Measurements from ENCODE around the gene RPTOR. TPM values are rescaled to one million over a fixed set of nuclear protein-coding genes. Genes with fewer than 3 reads are reported as not detected.

RPTOR gene
- total RNA-seq, 2 donors from 2014 or later: 62.0 to 228 TPM

DNA sequence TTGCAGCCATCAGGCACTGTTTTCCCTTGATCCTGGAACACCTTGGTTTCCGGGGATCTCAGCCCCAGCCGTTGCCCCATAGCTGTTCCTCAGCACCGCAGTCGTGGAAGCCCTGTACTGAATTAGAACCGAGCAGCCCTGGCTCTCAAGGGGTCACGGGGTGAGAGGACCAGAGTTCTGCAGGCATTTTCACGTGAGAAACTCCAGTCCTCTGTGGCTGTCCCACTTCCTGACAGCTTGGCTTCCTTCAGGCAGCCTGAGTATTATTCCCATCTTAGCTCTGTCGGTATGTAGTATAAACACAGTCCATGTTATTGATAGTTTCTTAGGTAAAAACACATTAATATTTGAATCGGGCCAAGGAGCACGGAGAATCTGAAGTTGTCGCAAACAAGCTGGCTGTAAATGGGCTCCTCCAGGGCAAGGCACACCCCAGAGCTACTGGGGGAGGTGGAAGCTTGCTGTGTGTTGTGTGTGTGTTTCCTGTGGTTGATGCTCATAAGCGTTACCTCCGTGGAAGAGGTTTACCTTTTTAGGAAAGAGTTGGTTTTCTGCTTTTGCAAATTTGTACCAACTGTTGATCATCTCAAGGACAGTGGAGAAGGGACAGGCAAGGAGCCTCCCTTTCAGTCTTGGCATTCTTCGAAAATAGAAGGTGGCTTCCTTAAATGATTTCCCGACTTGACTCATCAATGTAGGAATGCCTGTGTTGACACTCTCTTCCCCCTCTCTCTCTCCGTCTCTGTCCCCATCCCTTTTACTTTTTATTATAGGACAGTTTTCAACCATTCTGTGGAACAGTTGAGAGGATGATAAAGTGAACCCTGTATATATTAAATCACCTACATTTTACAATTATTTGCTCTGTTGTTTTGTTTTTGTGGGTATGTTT lies 238.1 kb downstream of the RPTOR start:
- H3K4me1 Mint-ChIP-seq: peaks cover 49% of the 10 kb centered on the region
- H3K27ac Mint-ChIP-seq: peak overlapping the region; percentile 86
- peak overlapping the region; percentile 73 for H3K4me3 Mint-ChIP-seq
- no peaks in the 10 kb centered on the region for H3K27me3 Mint-ChIP-seq
- H3K9me3 Mint-ChIP-seq: peaks cover 4% of the 10 kb centered on the region
- peaks cover 21% of the 10 kb centered on the region for H3K36me3 Mint-ChIP-seq (ENCODE audit: low read depth)
- peak; percentile 67 for ATAC-seq (replicated peaks)

DNA sequence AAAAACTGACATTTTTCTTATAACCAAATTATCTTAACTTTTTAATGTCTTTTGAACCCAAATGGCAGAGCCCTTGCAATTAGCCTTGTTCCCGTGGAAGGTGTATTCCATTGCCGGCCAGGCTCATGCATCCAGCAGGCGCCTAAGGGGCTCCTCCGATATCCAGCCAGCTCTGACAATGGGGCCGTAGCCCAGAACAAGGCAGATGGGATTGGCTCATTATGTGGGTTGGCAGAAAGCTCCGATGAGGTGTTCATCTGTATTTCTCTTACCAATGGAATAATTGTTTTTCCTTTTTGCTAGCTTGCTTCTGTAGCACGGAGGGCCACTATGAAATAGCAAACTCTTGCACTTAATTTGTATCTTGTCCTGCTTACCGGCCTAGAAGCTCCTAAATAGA lies 238.8 kb downstream of the RPTOR start:
- Mint-ChIP-seq H3K27ac (peak overlapping the region; percentile 86), H3K36me3 (ENCODE audit: low read depth) (peaks cover 17% of the 10 kb centered on the region), H3K9me3 (peaks cover 7% of the 10 kb centered on the region), H3K4me1 (peaks cover 52% of the 10 kb centered on the region), H3K4me3 (peak overlapping the region; percentile 73), H3K27me3 (no peaks in the 10 kb centered on the region)
- no peak for ATAC-seq (replicated peaks)

DNA sequence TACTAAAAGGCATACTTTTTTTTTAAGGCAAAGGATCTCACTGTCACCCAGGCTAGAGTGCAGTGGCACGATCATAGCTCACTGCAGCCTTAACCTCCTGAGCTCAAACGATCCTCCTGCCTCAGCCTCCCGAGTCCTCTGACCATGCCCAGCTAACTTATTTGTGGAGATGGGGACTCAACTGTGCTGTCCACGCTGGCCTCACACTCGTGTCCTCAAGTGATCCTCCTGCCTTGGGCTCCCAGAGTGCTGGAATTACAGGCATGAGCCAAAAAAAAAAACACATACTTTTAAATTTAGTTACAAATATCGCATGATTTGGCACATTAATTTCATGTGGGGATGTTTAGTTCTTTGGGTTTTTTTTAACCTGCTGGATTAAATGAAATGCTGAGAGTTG lies 239.3 kb downstream of the RPTOR start:
- Mint-ChIP-seq H3K27me3 (no peaks in the 10 kb centered on the region), H3K4me1 (peaks cover 55% of the 10 kb centered on the region), H3K36me3 (ENCODE audit: low read depth) (peaks cover 18% of the 10 kb centered on the region), H3K4me3 (peak overlapping the region; percentile 73), H3K9me3 (peaks cover 9% of the 10 kb centered on the region), H3K27ac (no peak overlapping the region)
- no peak for ATAC-seq (replicated peaks)

DNA sequence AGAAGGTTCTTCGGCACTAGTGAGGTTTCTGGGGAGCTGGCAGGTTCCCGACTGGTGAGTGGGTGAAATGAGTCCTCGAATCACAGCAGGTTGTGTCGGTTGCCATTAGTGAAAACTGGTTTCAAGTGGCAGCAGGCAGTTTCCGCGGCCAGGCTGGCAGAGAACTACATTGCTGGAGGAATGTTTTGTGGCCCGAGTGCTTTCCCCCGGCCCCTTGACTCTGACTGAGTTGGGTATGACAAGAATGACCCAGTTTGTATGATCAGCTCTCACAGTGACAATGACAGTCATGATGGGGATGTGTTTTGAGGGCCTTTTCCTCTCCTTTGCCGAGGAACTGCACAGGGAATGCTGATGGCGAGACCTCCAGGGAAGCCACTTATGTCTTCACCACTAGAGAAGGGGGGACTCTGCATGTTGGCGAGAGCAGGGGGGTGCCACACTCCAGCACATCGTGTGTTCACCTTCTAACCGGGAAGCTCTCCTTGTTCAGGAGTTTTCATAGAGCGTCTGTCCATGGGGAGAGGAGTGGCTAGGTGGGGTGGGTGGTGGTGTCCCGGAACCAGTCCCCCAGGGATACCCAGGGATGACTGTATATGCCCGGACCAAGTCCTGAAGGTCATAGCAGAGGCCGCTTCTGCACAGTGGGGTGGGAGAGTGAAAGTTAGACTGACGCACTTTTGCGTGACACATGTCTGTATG lies 241.0 kb downstream of the RPTOR start:
- peak overlapping the region; percentile 93 for H3K27ac Mint-ChIP-seq
- peak overlapping the region; percentile 77 for H3K4me3 Mint-ChIP-seq
- peaks cover 9% of the 10 kb centered on the region for H3K9me3 Mint-ChIP-seq
- peak; percentile 58 for ATAC-seq (replicated peaks)
- no peaks in the 10 kb centered on the region for H3K27me3 Mint-ChIP-seq
- H3K4me1 Mint-ChIP-seq: peaks cover 63% of the 10 kb centered on the region
- peaks cover 19% of the 10 kb centered on the region for H3K36me3 Mint-ChIP-seq (ENCODE audit: low read depth)

DNA sequence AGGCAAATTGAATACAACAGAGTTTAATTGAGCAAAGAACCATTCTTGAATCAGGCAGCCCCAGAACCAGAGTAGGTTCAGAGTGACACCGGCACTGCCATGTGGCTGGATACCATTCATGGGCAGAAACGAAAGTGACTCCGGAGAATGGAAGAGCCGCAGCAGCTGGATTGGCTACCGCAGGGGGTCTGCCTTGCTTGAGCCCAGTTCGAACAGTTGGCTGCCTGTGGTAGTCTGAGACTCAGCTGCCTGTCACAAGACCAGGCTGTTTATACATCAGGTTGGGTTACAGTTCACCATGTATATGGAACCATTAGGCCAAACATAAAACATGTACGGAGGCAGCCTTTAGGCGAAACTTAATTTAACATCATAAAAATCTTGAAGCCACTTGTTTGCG lies 241.8 kb downstream of the RPTOR start:
- H3K36me3 Mint-ChIP-seq (ENCODE audit: low read depth): peaks cover 28% of the 10 kb centered on the region
- no peak overlapping the region for H3K4me3 Mint-ChIP-seq
- ATAC-seq (replicated peaks): no peak
- H3K4me1 Mint-ChIP-seq: peaks cover 68% of the 10 kb centered on the region
- H3K9me3 Mint-ChIP-seq: peaks cover 9% of the 10 kb centered on the region
- no peaks in the 10 kb centered on the region for H3K27me3 Mint-ChIP-seq
- no peak overlapping the region for H3K27ac Mint-ChIP-seq

DNA sequence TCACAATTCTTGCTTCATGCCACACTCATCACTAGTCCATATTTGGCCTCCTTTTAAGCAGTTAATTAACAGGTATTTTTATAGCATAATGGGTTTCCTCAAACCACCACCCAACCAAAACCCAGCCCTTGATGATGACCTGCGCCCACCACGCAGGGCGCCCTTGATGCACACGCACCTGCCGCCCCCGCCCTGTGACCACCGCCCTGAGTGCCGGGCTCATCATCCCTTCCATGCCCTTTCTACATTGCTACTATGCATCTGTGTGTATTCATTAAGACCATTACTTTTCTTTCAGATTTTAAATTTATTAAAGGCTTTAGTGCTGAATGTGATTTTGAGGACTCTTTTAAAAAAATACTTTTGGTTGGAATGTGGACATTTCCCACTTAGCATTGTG lies 242.2 kb downstream of the RPTOR start:
- Mint-ChIP-seq H3K4me3 (peak overlapping the region; percentile 82), H3K27me3 (no peaks in the 10 kb centered on the region), H3K36me3 (ENCODE audit: low read depth) (peaks cover 32% of the 10 kb centered on the region), H3K4me1 (peaks cover 70% of the 10 kb centered on the region), H3K27ac (peak overlapping the region; percentile 31), H3K9me3 (peaks cover 9% of the 10 kb centered on the region)
- ATAC-seq (replicated peaks): no peak

DNA sequence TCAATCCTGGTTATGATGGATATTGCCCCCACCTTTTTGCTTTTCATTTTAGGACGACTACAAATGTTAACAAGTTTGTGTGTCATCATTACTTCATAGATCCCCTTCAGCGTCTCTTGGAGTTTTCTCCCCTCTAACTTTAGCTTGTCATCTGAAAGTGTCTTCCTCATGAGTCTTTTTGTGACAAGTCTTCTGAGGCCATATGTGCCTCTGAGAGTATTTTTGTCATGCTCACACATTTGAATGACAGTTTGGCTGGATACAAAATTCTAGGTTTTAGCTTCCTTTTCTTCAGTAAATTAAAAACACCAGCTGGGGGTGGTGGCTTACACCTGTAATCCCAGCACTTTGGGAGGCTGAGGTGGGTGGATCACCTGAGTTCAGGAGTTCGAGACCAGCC lies 243.2 kb downstream of the RPTOR start:
- Mint-ChIP-seq H3K27ac (peak overlapping the region; percentile 31), H3K9me3 (peaks cover 9% of the 10 kb centered on the region), H3K36me3 (ENCODE audit: low read depth) (peaks cover 42% of the 10 kb centered on the region), H3K4me1 (peaks cover 70% of the 10 kb centered on the region), H3K4me3 (peak overlapping the region; percentile 82), H3K27me3 (no peaks in the 10 kb centered on the region)
- no peak for ATAC-seq (replicated peaks)

DNA sequence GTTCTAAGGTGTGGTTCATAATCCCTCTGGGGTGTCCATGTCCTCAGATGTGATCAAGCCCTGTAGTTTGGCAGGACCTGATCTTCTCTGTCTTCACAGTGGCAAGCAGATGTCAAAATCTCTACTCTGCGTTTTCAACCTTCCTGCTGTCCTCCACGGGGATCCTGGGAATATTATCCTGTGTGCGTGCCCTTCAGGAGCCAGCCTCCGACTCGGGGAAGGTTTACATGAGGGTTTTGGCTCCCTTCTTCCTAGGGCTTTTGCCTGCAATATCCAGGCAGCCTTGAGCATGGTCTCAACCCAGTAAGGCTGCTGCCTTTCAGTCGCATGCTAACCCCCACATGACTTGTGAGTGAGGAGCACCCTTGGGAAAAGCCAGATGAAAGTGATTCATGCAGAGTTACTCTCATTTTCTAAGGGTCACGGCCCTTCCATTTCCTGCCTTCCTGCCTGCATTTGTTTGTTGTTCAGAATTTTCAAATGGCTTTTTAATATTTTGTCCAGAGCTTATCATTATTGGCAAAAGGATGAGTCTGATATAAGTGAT lies 244.8 kb downstream of the RPTOR start:
- Mint-ChIP-seq H3K27ac (peak overlapping the region; percentile 95), H3K36me3 (ENCODE audit: low read depth) (peaks cover 56% of the 10 kb centered on the region), H3K27me3 (no peaks in the 10 kb centered on the region), H3K4me3 (peak overlapping the region; percentile 82), H3K9me3 (peaks cover 9% of the 10 kb centered on the region), H3K4me1 (peaks cover 71% of the 10 kb centered on the region)
- peak; percentile 37 for ATAC-seq (replicated peaks)

DNA sequence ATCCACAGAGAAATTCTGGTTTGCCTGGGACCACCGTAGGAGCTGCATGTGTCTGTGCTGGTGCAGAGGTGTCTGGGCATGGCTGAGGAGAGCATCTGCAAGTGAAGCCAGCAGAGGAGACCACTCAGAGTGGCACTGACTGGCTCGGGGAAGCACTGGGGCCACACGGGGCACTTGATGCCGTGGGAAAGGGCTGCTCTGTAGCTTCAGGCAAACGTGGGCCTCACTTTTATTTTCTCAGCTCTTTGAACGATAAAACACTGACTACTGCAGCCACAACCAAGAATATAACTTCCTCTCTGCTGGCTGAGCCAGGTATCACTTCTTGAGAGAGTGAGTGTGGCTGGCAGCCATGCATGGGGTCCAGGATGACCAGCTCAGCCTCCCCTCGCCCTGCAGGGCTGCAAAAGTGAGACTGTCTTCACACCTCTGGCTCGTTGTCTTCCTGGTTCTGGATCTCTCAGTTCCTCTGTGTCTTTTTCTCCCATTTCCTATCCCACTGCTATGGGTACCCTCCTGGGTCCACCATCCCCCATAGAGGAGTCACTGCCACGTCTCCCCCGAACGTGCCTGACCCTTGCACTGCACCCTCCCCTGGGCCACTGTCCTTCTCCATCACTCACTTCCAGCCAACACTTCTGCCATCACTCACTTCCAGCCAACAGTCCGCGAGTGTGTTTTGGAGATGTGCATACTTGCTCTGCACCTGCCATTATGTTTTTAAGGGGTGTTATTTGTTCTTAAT lies 245.6 kb downstream of the RPTOR start:
- ATAC-seq (replicated peaks): peak; percentile 19
- H3K9me3 Mint-ChIP-seq: peaks cover 9% of the 10 kb centered on the region
- H3K27me3 Mint-ChIP-seq: no peaks in the 10 kb centered on the region
- peaks cover 67% of the 10 kb centered on the region for H3K4me1 Mint-ChIP-seq
- H3K4me3 Mint-ChIP-seq: peak overlapping the region; percentile 82
- H3K27ac Mint-ChIP-seq: peak overlapping the region; percentile 95
- peaks cover 63% of the 10 kb centered on the region for H3K36me3 Mint-ChIP-seq (ENCODE audit: low read depth)

DNA sequence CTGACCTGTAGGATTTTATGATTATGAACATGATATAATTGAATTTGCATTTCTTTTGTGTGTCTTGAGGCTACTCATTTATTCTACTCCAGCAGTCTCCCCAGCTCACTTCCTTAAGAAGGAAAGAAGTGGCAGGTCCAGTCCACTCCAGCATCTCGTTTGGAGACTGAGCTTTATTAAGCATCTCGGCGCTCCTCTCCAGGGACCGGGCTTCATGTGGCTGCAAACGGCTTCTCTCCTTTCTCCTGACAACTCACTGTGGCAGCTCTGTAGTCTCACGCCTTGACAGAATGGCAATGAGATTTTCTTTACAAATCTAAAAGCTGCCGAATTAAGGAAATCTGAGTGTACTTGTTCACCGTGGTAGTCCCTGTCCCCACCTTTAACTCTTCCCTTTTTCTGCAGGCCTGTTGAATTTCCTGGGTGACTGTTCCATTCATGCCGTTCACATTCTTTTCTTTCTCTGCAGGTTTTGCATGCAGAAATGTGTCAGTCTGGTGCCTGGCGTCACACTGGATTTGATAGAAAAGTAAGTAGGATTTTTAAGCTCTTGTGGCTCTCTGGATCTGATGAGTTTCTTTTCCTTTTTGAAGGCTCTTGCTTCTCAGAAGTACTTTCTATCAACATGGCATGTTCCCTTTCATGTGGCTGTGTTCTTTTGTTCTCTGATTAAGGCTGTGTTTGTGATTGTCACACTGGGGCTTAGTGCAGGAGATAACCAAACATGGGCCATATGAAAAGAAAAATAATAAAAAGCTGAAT lies 246.5 kb downstream of the RPTOR start:
- peak; percentile 48 for ATAC-seq (replicated peaks)
- Mint-ChIP-seq H3K27ac (peak overlapping the region; percentile 95), H3K4me3 (peak overlapping the region; percentile 82), H3K36me3 (ENCODE audit: low read depth) (peaks cover 63% of the 10 kb centered on the region), H3K4me1 (peaks cover 65% of the 10 kb centered on the region), H3K27me3 (no peaks in the 10 kb centered on the region), H3K9me3 (peaks cover 9% of the 10 kb centered on the region)

DNA sequence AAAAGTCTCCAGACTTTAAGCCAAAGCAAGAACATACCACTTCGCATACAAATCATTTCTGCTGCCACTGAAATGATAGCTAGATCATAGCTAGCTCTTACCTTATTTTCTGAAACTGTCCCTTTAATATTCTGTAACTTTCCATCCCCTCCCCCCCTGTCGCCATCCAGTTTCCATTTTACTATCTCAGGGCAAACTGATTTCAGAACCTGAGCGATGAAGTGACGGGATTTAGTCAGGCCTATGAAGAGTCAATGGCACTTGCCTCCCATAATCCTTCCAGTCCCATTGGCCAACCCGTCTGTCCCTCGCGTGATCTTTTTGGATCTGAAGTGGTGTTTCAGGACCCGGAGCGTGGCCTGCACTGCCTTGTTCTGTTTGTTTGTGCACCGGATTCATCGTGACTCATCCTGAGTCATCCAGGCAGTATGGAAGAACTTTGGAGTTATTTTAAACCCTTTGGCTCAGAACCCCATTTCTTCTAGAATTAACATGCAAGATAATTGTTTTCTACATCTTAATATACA lies 247.2 kb downstream of the RPTOR start:
- no peaks in the 10 kb centered on the region for H3K27me3 Mint-ChIP-seq
- peak overlapping the region; percentile 82 for H3K4me3 Mint-ChIP-seq
- ATAC-seq (replicated peaks): peak; percentile 70
- peaks cover 69% of the 10 kb centered on the region for H3K36me3 Mint-ChIP-seq (ENCODE audit: low read depth)
- H3K4me1 Mint-ChIP-seq: peaks cover 68% of the 10 kb centered on the region
- peak overlapping the region; percentile 95 for H3K27ac Mint-ChIP-seq
- peaks cover 9% of the 10 kb centered on the region for H3K9me3 Mint-ChIP-seq

DNA sequence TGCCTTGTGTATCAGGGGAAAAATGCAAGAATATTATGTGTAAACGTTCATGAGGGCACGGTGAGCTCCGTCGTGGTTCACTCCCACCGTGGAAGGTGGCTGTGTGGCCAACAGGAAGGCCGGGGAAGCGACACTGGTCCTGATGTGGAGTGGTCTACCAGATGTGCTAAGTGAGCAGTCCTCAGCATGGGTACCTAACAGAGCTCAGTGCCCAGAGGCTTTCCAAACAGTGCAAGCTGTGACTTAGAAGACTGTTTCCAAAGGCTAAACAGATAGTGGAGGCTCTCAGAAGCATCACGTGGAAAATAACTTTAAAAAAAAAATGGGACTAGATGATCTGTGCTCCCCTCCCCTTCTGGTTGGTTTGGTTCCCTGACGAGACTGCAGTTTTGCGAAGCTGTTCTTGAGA lies 247.7 kb downstream of the RPTOR start:
- Mint-ChIP-seq H3K9me3 (peaks cover 5% of the 10 kb centered on the region), H3K27me3 (no peaks in the 10 kb centered on the region), H3K36me3 (ENCODE audit: low read depth) (peaks cover 64% of the 10 kb centered on the region), H3K4me3 (peak overlapping the region; percentile 82), H3K27ac (peak overlapping the region; percentile 95), H3K4me1 (peaks cover 62% of the 10 kb centered on the region)
- ATAC-seq (replicated peaks): no peak

DNA sequence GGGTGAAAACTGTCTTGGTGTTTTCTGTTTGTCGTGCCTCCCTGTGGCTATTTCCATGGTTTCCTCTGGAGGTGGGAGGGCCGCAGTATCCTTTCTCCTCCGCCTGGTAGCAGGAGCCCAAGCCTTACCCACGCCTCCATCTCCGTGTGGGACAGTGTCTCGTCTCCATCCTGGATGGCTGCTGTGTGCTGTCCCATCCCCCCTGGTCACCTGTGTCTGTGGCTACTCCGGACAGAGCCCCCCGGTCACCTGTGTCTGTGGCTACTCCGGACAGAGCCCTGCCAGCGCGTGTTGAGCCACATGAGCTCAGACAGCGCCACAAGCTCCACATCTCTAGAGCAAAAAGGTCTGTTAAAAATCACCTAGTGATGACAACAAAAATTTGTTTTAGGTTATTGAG lies 248.8 kb downstream of the RPTOR start:
- H3K27ac Mint-ChIP-seq: peak overlapping the region; percentile 95
- H3K4me1 Mint-ChIP-seq: peaks cover 56% of the 10 kb centered on the region
- peaks cover 66% of the 10 kb centered on the region for H3K36me3 Mint-ChIP-seq (ENCODE audit: low read depth)
- peaks cover 2% of the 10 kb centered on the region for H3K9me3 Mint-ChIP-seq
- no peak for ATAC-seq (replicated peaks)
- no peaks in the 10 kb centered on the region for H3K27me3 Mint-ChIP-seq
- H3K4me3 Mint-ChIP-seq: peak overlapping the region; percentile 82

All from activated T-helper 17 cell treated with anti-CD3 and anti-CD28 coated beads, Interleukin-2, amount 50 U/mL, for 72 hours (primary cell).